Epithelial cell of prostate (primary cell): ENCODE measurements around the gene ANKHD1.

Experiments used
- DNase-seq: peaks from one replicate; pipeline ENCODE4 v3.0.0-alpha.2; 2011; ENCODE audit warnings: low read depth, low spot score
- H3K27ac ChIP-seq: fragments of 450-650 bp; 2 replicates; pipeline ENCODE4 v1.5.1; 2017; ENCODE audit warnings: mild to moderate bottlenecking

Gene ANKHD1, protein sequence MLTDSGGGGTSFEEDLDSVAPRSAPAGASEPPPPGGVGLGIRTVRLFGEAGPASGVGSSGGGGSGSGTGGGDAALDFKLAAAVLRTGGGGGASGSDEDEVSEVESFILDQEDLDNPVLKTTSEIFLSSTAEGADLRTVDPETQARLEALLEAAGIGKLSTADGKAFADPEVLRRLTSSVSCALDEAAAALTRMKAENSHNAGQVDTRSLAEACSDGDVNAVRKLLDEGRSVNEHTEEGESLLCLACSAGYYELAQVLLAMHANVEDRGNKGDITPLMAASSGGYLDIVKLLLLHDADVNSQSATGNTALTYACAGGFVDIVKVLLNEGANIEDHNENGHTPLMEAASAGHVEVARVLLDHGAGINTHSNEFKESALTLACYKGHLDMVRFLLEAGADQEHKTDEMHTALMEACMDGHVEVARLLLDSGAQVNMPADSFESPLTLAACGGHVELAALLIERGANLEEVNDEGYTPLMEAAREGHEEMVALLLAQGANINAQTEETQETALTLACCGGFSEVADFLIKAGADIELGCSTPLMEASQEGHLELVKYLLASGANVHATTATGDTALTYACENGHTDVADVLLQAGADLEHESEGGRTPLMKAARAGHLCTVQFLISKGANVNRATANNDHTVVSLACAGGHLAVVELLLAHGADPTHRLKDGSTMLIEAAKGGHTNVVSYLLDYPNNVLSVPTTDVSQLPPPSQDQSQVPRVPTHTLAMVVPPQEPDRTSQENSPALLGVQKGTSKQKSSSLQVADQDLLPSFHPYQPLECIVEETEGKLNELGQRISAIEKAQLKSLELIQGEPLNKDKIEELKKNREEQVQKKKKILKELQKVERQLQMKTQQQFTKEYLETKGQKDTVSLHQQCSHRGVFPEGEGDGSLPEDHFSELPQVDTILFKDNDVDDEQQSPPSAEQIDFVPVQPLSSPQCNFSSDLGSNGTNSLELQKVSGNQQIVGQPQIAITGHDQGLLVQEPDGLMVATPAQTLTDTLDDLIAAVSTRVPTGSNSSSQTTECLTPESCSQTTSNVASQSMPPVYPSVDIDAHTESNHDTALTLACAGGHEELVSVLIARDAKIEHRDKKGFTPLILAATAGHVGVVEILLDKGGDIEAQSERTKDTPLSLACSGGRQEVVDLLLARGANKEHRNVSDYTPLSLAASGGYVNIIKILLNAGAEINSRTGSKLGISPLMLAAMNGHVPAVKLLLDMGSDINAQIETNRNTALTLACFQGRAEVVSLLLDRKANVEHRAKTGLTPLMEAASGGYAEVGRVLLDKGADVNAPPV (N-terminal part only)

DNA sequence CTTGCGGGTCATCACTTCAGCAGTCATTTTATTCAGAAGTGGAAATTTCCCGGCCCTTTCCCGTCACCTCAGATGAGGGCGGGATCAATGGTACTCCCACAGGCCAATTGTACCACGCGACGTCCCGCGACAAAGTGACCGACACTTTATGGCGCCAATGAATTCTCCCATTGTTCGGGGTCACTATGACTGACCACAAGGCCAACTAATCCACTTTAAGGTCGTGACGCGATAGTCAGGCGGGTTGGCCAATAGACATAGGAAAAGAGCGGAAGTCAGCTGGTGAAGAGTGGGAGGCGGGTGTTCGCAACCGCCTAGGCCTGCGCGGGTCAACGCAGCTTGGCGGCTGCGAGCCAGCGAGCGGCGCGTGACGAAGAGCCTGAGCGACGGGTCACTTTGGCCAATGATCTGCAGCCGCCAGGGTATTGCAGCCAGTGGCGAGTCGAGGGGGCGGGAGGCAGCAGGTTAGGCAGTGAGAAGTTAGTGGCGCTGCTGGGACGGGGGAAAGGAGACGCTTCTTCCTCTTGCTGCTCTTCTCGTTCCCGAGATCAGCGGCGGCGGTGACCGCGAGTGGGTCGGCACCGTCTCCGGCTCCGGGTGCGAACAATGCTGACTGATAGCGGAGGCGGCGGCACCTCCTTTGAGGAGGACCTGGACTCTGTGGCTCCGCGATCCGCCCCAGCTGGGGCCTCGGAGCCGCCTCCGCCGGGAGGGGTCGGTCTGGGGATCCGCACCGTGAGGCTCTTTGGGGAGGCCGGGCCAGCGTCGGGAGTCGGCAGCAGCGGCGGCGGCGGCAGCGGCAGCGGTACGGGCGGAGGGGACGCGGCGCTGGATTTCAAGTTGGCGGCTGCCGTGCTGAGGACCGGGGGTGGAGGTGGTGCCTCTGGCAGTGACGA lies at the start of gene ANKHD1:
Gene ANKHD1, plus strand, starts transcription at position 472 of the 896 bp plus-strand sequence. Its CDS starts 135 bp downstream, at position 607.
- peak; percentile 100 for DNase-seq
- H3K27ac ChIP-seq, result peak within 1 kb of the TSS; percentile 93

DNA sequence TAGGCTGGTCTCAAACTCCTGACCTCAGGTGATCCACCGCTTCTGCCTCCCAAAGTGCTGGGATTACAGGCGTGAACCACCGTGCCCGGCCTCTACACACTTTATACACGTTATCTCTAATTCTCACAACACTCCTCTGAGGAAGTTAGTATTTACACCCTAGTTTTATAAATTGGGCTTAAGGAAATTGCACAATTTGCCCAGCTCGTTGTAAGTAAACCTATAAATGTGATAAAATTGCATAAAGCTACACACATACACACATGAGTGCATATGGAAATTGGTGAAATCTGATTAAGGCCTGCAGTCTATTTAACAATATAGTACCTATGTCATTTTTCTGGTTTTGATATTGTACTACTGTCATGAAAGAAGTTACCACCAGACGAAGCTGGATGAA lies 46.1 kb upstream of the ANKHD1 start:
- no peak for DNase-seq
- no peak overlapping the region for H3K27ac ChIP-seq

DNA sequence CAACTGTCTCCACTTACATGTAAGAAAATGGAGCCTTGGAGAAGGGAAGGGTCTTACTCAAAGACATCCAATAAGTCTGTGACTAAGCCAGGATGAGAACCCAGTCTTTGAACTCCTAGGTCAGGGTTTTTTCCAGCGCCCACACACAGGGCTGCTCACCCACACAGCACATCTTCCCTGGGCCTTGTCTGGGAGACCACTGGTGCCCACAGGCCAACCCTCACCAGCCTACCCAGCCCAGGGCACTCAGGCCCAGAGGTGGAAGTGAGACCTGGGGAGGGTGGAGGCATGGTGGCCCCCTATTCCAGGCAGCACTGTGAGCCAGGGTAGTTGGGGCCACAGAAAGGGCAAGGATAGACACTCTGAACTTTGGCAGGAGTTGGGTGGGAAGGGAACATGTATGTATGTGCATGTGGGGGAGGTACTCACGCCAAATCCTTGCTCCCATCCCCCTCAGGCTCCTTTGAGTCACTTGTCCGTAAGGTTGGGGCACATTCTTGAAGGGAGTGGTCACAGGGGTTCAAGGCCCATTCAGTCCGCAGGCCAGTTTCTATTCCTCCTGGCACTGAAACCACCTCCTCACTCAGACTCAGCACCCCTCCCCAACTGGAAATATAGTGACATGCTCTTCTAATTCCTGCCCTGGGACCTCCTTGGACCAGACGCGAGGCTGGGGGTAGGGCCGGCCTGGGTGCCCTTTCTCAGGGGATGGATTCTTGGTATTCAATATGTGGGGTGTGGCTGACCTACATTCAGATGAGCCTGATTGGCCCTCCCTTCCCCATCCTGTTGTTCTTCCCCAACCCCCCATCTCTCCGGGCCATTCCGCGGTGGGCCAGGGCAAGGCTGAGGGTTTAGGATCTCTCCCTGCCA lies 44.5 kb upstream of the ANKHD1 start:
- no peak overlapping the region for H3K27ac ChIP-seq
- DNase-seq, result no peak

DNA sequence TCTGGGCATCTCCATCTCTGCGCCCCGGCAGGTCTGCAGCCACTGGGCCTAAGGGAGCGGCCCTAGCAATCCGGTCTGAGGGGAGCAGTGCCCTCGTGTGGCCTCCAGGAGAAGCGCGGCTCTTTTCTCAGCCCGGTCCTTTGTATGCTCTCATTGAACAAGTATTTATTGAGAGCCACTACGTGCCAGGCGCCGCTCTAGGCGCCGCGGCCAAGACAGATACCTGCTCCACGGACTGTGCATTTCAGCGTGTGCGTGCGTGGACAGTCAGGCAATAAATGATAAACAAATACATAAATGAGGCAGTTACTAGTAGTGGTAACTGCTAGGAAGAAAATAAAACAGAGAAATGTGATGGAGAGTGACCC lies 43.9 kb upstream of the ANKHD1 start:
- DNase-seq, result no peak
- no peak overlapping the region for H3K27ac ChIP-seq

DNA sequence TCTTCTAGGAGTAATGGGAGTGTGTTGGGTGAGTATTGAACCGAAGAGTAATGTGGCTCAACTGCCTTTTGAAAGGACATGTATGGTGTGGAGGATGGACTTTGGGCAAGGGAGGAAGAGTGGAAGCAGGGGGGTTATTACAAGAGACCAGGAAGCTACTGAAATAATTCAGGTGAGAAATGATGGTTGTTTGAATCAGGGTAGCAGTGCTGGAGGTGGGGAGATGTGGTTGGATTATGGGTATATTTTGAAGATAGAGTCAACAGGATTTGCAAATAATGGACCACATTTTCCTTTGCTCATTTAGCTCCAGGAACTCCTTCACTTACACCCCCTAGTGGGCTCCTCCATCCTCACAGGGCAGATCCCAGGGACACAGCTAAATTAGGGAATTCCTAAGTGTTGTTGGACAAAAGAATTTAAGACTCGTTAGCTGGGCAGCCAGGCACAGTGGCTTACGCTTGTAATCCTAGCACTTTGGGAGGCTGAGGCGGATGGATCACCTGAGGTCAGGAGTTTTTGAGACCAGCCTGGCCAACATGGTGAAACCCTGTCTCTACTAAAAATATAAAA lies 42.8 kb upstream of the ANKHD1 start:
- H3K27ac ChIP-seq, result no peak overlapping the region
- no peak for DNase-seq

DNA sequence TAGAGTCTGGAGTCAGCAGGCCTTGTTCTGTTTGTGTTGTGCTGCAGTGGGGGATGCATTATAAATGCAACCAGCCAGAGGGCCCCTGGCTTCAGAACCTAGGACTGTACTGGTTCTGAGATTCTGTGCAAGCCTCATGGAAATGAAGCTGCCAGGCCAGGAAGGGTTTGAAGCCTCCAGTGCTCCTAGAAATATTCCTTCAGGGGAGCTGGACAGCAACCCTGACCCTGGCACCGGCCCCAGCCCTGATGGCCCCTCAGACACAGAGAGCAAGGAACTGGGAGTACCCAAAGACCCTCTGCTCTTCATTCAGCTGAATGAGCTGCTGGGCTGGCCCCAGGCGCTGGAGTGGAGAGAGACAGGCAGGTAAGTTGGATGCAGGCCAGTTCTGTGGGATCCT lies 41.5 kb upstream of the ANKHD1 start, which contains the start of gene SLC4A9:
Gene SLC4A9, plus strand, starts transcription at position 94 of the 400 bp plus-strand sequence. Its CDS starts 43 bp downstream, at position 137.
- DNase-seq, result no peak

DNA sequence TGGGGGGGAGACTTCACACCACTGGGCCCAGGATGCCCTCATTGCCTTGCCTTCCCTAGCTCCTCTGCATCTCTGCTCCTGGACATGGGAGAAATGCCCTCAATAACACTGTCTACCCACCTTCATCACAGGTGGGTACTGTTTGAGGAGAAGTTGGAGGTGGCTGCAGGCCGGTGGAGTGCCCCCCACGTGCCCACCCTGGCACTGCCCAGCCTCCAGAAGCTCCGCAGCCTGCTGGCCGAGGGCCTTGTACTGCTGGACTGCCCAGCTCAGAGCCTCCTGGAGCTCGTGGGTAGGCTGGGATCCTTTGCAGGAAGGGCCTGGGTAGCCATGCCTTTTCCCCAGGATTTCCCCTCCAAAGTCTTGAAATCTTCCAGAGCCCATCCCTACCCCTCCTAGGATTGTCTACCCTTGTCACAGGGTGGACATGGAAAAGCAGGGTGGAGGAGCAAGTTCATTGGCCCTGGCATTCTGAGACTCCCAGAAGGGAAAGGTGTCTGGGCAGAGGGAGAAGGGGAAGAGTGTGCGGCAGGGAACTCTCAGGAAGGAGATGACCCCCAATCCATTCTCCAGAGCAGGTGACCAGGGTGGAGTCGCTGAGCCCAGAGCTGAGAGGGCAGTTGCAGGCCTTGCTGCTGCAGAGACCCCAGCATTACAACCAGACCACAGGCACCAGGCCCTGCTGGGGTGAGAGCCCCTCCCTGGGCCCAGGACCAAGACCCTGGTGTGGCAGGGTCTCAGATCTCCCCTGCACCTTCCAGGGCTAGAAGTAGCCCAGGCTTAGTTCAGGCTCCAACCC lies 40.8 kb upstream of the ANKHD1 start:
- DNase-seq, result no peak
- H3K27ac ChIP-seq, result no peak overlapping the region

More for the DNA sequence above, 41.5 kb upstream of the ANKHD1 start, which contains the start of gene SLC4A9:
- H3K27ac ChIP-seq, result no peak within 1 kb of the TSS

DNA sequence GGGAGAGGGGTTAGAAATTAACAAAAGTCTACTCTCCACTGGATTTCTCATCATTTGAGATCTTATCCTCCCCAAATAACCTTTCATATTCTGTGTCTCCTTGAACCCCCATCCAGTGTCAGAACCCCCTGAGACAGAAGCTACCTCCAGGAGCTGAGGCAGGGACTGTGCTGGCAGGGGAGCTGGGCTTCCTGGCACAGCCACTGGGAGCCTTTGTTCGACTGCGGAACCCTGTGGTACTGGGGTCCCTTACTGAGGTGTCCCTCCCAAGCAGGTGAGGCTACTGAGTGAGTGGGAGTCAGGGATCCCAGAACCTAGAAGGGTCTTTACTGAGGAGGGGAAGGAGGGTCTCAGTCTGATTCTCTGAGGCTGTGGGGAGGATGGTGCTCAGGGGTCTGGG lies 39.7 kb upstream of the ANKHD1 start:
- no peak for DNase-seq
- H3K27ac ChIP-seq, result no peak overlapping the region

DNA sequence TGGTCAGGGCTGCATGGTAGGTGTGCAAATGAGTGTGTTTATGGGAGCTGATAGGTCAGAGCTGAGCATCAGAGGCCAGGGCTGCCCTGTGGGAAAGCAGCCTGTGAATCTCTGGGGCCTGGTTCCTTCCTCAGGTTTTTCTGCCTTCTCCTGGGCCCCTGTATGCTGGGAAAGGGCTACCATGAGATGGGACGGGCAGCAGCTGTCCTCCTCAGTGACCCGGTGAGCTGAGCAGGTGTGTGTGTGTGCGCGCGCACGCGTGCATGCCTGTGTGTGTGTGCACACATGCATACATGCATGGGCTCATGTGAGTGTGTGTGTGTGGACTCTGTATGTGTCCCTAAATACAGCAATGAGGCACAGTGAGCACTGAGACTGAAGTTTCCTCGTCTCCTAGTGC lies 39.3 kb upstream of the ANKHD1 start:
- DNase-seq, result no peak
- H3K27ac ChIP-seq, result no peak overlapping the region

DNA sequence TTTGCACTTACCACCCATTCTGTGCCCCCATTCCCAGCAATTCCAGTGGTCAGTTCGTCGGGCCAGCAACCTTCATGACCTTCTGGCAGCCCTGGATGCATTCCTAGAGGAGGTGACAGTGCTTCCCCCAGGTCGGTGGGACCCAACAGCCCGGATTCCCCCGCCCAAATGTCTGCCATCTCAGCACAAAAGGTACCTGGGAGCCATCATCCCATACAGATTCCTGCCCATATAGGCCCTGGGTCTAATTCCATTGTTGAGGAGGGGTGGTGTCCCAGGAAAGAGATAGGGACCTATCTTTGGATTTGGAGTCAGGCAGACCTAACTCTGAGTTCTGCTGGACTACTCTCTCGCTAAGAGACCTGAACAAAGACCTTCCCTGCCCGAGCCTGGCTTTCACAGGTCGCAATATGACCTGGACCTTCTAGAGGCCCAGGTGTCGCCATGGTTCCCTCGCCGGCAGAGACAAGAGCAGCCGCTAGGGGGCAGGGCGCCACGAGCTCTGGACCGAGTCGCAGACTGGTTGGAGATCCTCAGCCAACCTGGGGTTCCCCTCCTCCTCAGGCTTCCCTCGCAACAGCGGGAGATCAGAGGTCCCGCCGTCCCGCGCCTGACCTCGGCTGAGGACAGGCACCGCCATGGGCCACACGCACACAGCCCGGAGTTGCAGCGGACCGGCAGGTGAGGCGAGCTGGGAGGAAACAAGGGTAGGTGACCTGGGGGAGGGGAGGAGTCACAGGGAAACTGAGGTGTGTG lies 38.6 kb upstream of the ANKHD1 start:
- DNase-seq, result no peak
- H3K27ac ChIP-seq, result no peak overlapping the region

DNA sequence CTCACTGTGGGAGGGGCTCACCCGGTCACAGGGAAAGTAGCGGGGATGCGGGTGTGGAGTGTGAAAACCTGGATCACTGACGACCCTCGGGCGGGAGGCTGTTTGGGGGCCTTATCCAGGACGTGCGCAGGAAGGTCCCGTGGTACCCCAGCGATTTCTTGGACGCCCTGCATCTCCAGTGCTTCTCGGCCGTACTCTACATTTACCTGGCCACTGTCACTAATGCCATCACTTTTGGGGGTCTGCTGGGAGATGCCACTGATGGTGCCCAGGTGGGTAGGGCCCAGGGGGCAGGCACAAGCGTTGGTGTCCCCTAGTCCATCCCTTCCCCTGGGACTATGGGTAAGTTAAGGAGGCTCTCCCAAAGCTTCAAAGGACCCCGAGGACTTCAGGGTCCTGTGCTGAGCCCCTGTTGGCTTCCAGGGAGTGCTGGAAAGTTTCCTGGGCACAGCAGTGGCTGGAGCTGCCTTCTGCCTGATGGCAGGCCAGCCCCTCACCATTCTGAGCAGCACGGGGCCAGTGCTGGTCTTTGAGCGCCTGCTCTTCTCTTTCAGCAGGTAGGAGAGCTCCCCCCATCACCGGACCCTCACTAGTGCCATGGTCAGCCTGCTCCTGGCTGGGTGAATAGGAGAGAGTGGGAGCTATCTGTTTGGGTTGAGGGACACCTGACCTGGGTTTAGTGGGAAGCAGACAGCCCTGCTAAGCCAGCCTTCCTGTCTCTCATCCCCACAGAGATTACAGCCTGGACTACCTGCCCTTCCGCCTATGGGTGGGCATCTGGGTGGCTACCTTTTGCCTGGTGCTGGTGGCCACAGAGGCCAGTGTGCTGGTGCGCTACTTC lies 37.8 kb upstream of the ANKHD1 start:
- no peak overlapping the region for H3K27ac ChIP-seq
- DNase-seq, result no peak

DNA sequence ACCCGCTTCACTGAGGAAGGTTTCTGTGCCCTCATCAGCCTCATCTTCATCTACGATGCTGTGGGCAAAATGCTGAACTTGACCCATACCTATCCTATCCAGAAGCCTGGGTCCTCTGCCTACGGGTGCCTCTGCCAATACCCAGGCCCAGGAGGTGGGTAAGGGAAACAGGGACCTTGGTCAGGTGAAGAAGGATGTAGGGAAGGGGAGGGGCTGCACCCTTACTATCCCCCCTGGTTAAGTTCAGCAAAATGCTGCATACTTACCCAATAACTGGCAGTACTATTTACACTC lies 37.2 kb upstream of the ANKHD1 start:
- no peak overlapping the region for H3K27ac ChIP-seq
- DNase-seq, result no peak

DNA sequence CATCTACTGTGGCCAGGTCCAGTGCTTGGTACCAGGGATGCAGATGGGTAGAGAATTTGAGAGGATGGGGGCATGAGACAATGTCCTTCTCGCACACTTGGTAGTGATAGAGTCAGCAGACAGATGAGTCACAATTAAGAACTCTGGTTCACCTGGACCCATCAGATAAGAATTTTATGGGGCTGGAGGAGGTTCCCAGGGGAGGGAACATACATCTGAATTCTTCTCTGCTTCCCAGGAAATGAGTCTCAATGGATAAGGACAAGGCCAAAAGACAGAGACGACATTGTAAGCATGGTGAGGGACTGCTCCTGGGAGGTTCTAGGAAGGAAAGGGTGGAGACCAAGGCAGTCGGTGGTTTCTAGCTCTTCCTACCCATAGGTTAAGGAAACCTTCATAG lies 36.4 kb upstream of the ANKHD1 start:
- no peak for DNase-seq
- H3K27ac ChIP-seq, result no peak overlapping the region

DNA sequence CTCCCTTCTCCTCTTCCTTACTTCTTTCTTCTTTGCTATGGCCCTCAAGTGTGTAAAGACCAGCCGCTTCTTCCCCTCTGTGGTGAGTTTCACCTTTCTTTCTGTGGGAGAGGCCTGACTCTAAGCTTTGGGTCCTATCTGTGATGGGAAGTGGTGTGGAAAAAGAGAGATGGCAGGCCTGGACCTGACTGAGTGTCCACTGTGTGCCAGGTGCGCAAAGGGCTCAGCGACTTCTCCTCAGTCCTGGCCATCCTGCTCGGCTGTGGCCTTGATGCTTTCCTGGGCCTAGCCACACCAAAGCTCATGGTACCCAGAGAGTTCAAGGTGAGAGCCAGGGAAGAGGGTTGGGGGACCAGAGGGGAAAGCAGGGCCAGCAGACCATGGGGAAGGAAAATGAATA lies 35.7 kb upstream of the ANKHD1 start:
- DNase-seq, result no peak
- no peak overlapping the region for H3K27ac ChIP-seq

DNA sequence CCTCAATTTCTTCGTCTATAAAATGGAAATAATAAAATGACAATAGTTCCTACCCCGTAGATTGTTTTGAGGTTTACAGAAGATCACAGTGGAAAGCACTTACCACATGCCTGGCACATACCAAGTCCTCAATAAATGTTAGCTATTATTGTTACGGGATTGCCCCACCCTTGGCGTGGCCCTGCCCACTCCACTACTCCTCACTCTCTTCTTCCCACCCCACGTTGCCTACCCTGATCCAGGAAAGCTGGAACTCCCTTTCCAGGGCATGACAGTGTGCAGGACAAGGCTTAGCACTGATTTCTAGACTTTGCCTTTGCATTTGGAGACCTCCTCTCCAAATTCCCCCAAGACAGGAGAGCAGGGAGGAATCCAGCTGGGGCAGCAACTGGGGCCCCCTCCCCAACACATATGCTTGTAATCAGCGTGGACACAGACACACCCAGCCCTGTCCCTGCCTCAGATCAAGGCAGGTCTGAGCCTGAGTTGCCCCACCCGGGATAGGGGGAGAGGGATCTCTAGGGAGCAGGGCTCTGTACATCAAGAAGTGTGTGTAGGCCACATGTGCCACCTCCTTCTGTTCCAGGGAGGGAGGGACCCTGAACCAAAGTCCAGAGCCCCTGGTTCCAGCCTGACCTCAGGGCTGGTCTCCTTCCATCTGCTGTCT lies 34.9 kb upstream of the ANKHD1 start:
- no peak for DNase-seq
- no peak overlapping the region for H3K27ac ChIP-seq
